Nephron progenitor cell (in vitro differentiated cells): ENCODE results near the gene NR5A1.

Source experiments
- DNase-seq: peaks from one replicate; pipeline ENCODE4 v3.0.0; 2021
- H3K27ac Mint-ChIP-seq: 2 replicates; pipeline ENCODE4 v1.8.0; 2021; ENCODE audit warnings: mild to moderate bottlenecking, moderate library complexity, mixed read lengths
- H3K27me3 Mint-ChIP-seq: 2 replicates; pipeline ENCODE4 v1.8.0; 2021; ENCODE audit warnings: mild to moderate bottlenecking, low read depth, mixed read lengths; ENCODE audit not compliant: poor library complexity
- H3K36me3 Mint-ChIP-seq: 2 replicates; pipeline ENCODE4 v1.8.0; 2021; ENCODE audit warnings: low read depth, mixed read lengths
- H3K4me1 Mint-ChIP-seq: 2 replicates; pipeline ENCODE4 v1.8.0; 2021; ENCODE audit warnings: mixed read lengths
- H3K4me3 Mint-ChIP-seq: 2 replicates; pipeline ENCODE4 v1.8.0; 2021; ENCODE audit warnings: mild to moderate bottlenecking, moderate library complexity, mixed read lengths
- H3K9me3 Mint-ChIP-seq: 2 replicates; pipeline ENCODE4 v1.8.0; 2021; ENCODE audit warnings: mild to moderate bottlenecking, moderate library complexity, mixed read lengths
- TF ChIP-seq, protein P1 (sequence below): fragments of 200-600 bp; sonication (generic); IDR thresholded peaks from 2 replicates; pipeline ENCODE4 v1.5.0; 2021; ENCODE audit warnings: antibody characterized with exemption

The NR5A1 gene

DNA sequence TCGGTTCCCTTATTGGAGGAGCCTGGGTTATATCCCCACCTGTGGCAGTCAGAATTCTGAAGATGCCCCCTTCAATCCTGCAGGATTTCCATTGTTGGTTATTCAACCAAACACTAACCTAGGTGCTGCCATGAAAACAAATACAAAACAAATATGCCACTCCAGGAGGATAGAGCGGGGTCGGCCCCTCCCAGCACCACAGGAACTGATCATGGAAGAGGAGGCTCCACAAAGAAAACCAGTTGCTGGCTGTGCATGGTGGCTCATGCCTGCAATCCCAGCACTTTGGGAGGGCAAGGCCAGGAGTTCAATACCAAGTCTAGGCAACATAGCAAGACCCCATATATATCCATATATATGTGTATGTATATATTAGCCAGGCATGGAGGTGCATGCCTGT, 70.1 kb downstream of the NR5A1 start:
- Mint-ChIP-seq H3K4me1 (no peaks in the 10 kb centered on the region), H3K27ac (no peak overlapping the region), H3K4me3 (no peak overlapping the region), H3K36me3 (no peaks in the 10 kb centered on the region), H3K9me3 (no peaks in the 10 kb centered on the region), H3K27me3 (peaks cover 40% of the 10 kb centered on the region)
- no peak for DNase-seq
- TF ChIP-seq, protein P1, sequence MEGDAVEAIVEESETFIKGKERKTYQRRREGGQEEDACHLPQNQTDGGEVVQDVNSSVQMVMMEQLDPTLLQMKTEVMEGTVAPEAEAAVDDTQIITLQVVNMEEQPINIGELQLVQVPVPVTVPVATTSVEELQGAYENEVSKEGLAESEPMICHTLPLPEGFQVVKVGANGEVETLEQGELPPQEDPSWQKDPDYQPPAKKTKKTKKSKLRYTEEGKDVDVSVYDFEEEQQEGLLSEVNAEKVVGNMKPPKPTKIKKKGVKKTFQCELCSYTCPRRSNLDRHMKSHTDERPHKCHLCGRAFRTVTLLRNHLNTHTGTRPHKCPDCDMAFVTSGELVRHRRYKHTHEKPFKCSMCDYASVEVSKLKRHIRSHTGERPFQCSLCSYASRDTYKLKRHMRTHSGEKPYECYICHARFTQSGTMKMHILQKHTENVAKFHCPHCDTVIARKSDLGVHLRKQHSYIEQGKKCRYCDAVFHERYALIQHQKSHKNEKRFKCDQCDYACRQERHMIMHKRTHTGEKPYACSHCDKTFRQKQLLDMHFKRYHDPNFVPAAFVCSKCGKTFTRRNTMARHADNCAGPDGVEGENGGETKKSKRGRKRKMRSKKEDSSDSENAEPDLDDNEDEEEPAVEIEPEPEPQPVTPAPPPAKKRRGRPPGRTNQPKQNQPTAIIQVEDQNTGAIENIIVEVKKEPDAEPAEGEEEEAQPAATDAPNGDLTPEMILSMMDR = no peak

DNA sequence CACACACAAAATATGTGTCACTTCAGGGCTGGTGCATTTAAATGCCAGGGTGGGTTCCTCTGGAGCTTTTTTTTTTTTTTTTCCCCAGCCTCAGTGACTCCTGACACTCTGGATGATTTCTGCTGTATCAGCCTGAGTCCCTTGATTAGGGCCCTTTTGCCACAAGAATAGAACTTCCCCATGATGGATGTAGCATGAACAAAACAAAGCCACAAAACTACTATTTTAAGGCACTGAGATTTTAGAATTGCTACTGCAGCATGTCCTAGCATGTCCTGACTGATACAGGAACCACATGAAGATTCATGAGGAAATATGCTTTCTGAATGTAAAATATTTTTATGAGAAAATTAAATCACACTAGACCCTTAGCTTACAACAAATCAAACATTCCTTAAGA, 70.9 kb downstream of the NR5A1 start:
- Mint-ChIP-seq H3K9me3 (no peaks in the 10 kb centered on the region), H3K27me3 (peaks cover 41% of the 10 kb centered on the region), H3K36me3 (no peaks in the 10 kb centered on the region), H3K4me1 (no peaks in the 10 kb centered on the region), H3K27ac (no peak overlapping the region), H3K4me3 (no peak overlapping the region)
- no peak for DNase-seq
- TF ChIP-seq, protein P1 = no peak
